GM23338 (cell line): ENCODE measurements around the gene LPAR1. TPM values are rescaled to one million over a fixed set of nuclear protein-coding genes. Genes with fewer than 3 reads are reported as not detected.

ENCODE experiments used
- ATAC-seq: fragments of 200-7000 bp; cut with Tn5 transposase; 3 replicates; pipeline ENCODE4 v1.9.1; 2020
- DNase-seq: peaks from one replicate; pipeline ENCODE4 v3.0.0-alpha.2; 2015; ENCODE audit warnings: low spot score
- H2AFZ ChIP-seq: fragments of 200-600 bp; sonication (generic); 2 replicates; pipeline ENCODE4 v1.8.0; 2016; ENCODE audit warnings: antibody characterized with exemption, mild to moderate bottlenecking, moderate library complexity
- H3F3A ChIP-seq: fragments of 200-600 bp; sonication (generic); replicated peaks from 2 replicates; pipeline ENCODE4 v1.8.0; 2017; ENCODE audit warnings: antibody characterized with exemption, mixed run types, low read depth
- H3K27ac ChIP-seq: fragments of 200-600 bp; sonication (generic); 2 replicates; pipeline ENCODE4 v1.6.1; 2016; ENCODE audit warnings: low read depth
- H3K27me3 ChIP-seq: fragments of 200-600 bp; sonication (generic); 2 replicates; pipeline ENCODE4 v1.8.0; 2016; ENCODE audit warnings: mild to moderate bottlenecking, mixed run types, moderate library complexity; ENCODE audit not compliant: insufficient read depth
- H3K36me3 ChIP-seq: fragments of 200-600 bp; sonication (generic); 2 replicates; pipeline ENCODE4 v1.8.0; 2016; ENCODE audit warnings: mild to moderate bottlenecking; ENCODE audit not compliant: insufficient read depth
- H3K4me1 ChIP-seq: fragments of 200-600 bp; sonication (generic); 2 replicates; pipeline ENCODE4 v1.8.0; 2016; ENCODE audit warnings: mild to moderate bottlenecking, moderate library complexity; ENCODE audit not compliant: insufficient read depth
- H3K4me2 ChIP-seq: fragments of 200-600 bp; sonication (generic); 2 replicates; pipeline ENCODE4 v1.7.1; 2017; ENCODE audit warnings: mixed run types
- H3K4me3 ChIP-seq: fragments of 200-600 bp; sonication (generic); 2 replicates; pipeline ENCODE4 v1.6.1; 2016; ENCODE audit warnings: mixed run types
- H3K79me2 ChIP-seq: fragments of 200-600 bp; sonication (generic); replicated peaks from 2 replicates; pipeline ENCODE4 v1.8.0; 2017; ENCODE audit warnings: mild to moderate bottlenecking; ENCODE audit not compliant: insufficient read depth
- H3K9me2 ChIP-seq: fragments of 200-600 bp; sonication (generic); 2 replicates; pipeline ENCODE4 v1.8.0; 2017; ENCODE audit not compliant: insufficient read depth
- H4K20me1 ChIP-seq: fragments of 200-600 bp; sonication (generic); replicated peaks from 2 replicates; pipeline ENCODE4 v1.8.0; 2017; ENCODE audit warnings: mild to moderate bottlenecking; ENCODE audit not compliant: insufficient read depth
- H3K27ac Mint-ChIP-seq: 2 replicates; pipeline ENCODE4 v1.8.0; 2020; ENCODE audit warnings: inconsistent platforms, mild to moderate bottlenecking, moderate library complexity, mixed read lengths
- H3K27me3 Mint-ChIP-seq: 3 replicates; pipeline ENCODE4 v1.8.0; 2022; ENCODE audit warnings: low read depth, mild to moderate bottlenecking, moderate library complexity, mixed read lengths, inconsistent platforms; ENCODE audit not compliant: insufficient read depth, poor library complexity
- H3K36me3 Mint-ChIP-seq: 3 replicates; pipeline ENCODE4 v1.8.0; 2021; ENCODE audit warnings: low read depth, mild to moderate bottlenecking, inconsistent platforms, moderate library complexity, mixed read lengths
- H3K4me1 Mint-ChIP-seq: 3 replicates; pipeline ENCODE4 v1.8.0; 2020; ENCODE audit warnings: mild to moderate bottlenecking, inconsistent platforms, mixed read lengths
- H3K4me3 Mint-ChIP-seq: 3 replicates; pipeline ENCODE4 v1.8.0; 2021; ENCODE audit warnings: moderate library complexity, mild to moderate bottlenecking, inconsistent platforms, mixed read lengths
- H3K9me3 Mint-ChIP-seq: 3 replicates; pipeline ENCODE4 v1.8.0; 2020; ENCODE audit warnings: moderate library complexity, mild to moderate bottlenecking, inconsistent platforms, mixed read lengths
- CREB1 ChIP-seq: fragments of 250-450 bp; sonication (Bioruptor Pico); IDR thresholded peaks from 2 replicates; pipeline ENCODE4 v1.5.0; 2020; ENCODE audit warnings: low read depth, mild to moderate bottlenecking, moderate library complexity
- ETS1 ChIP-seq: IDR thresholded peaks from 2 replicates; pipeline ENCODE4 v1.6.1; 2016; ENCODE audit warnings: antibody characterized with exemption
- EZH2 ChIP-seq: fragments of 200-600 bp; sonication (generic); IDR thresholded peaks from one replicate; pipeline ENCODE4 v1.8.0; 2017; ENCODE audit warnings: antibody characterized with exemption, mild to moderate bottlenecking, low read depth; ENCODE audit not compliant: unreplicated experiment
- JUNB ChIP-seq: IDR thresholded peaks from one replicate; pipeline ENCODE4 v1.6.1; 2016; ENCODE audit warnings: antibody characterized with exemption; ENCODE audit not compliant: unreplicated experiment
- NANOG ChIP-seq: IDR thresholded peaks from 2 replicates; pipeline ENCODE4 v1.6.1; 2016; ENCODE audit warnings: antibody characterized with exemption, borderline replicate concordance
- POLR2AphosphoS5 ChIP-seq: IDR thresholded peaks from 2 replicates; pipeline ENCODE4 v1.6.1; 2016; ENCODE audit warnings: antibody characterized with exemption, low read depth
- REST ChIP-seq: IDR thresholded peaks from one replicate; pipeline ENCODE4 v1.6.1; 2018; ENCODE audit warnings: antibody characterized with exemption; ENCODE audit not compliant: unreplicated experiment
- STAT1 ChIP-seq: IDR thresholded peaks from one replicate; pipeline ENCODE4 v1.6.1; 2016; ENCODE audit warnings: antibody characterized with exemption; ENCODE audit not compliant: unreplicated experiment
- ZNF114 ChIP-seq: fragments of 250-450 bp; sonication (Bioruptor Pico); IDR thresholded peaks from 2 replicates; pipeline ENCODE4 v1.5.0; 2020; ENCODE audit warnings: mild to moderate bottlenecking, moderate library complexity
- ZNF331 ChIP-seq: fragments of 250-450 bp; sonication (Bioruptor Pico); IDR thresholded peaks from 2 replicates; pipeline ENCODE4 v1.5.0; 2020; ENCODE audit warnings: low read depth, mild to moderate bottlenecking, moderate library complexity
- ZNF462 ChIP-seq: fragments of 250-450 bp; sonication (Bioruptor Pico); IDR thresholded peaks from 2 replicates; pipeline ENCODE4 v1.5.0; 2020; ENCODE audit warnings: mild to moderate bottlenecking, moderate library complexity
- polyA plus RNA-seq: library from polyadenylated mRNA; unstranded; fragments of >200 nt; fragmentation: Nextera tagmentation; extraction: Ambion mirVana; gene quantifications from 2 replicates; pipeline ENCODE4 v1.2.1, GENCODE V29; 2016
- total RNA-seq: library from RNA; depleted of rRNA; stranded (reverse); fragments of >200 nt; shearing (Covaris generic); gene quantifications from 2 replicates; pipeline ENCODE4 v1.2.3, GENCODE V29; 2014

The LPAR1 gene
- total and polyA plus RNA-seq, 2 experiments from 2014 or later = 1.0 to 3.8 TPM

GRCh38 chr9:110869931-110870330 lies 168.3 kb downstream of the LPAR1 start (continued):
- no peak for TF ChIP-seq ZNF462 (CRISPR knock-in tag)

- H3K27ac ChIP-seq = no peak overlapping the region
- no peak for ATAC-seq
- H3K9me3 Mint-ChIP-seq = peaks cover 38% of the 10 kb centered on the region
- TF ChIP-seq NANOG = no peak
- TF ChIP-seq CREB1 (CRISPR knock-in tag) = no peak
- TF ChIP-seq REST = no peak
- TF ChIP-seq STAT1 = no peak
- TF ChIP-seq ETS1 = no peak
- no peak for TF ChIP-seq ZNF114
- TF ChIP-seq JUNB = no peak
- TF ChIP-seq ZNF331 (CRISPR knock-in tag) = no peak
- no peak for TF ChIP-seq POLR2AphosphoS5
- TF ChIP-seq EZH2 = no peak
These were observed 174.3 kb downstream of the LPAR1 start for GRCh38 chr9:110864011-110864410.

More at GRCh38 chr9:110864011-110864410, 174.3 kb downstream of the LPAR1 start:
- Mint-ChIP-seq H3K27me3 (peaks cover 2% of the 10 kb centered on the region), H3K36me3 (peaks cover 30% of the 10 kb centered on the region), H3K4me1 (no peaks in the 10 kb centered on the region), H3K4me3 (no peak overlapping the region), H3K27ac (no peak overlapping the region)
- Histone ChIP-seq H2AFZ (no peak overlapping the region), H3K9me2 (0 out of 2 replicates have a peak, but pooled peaks cover 2% of the 10 kb centered on the region), H3K36me3 (peaks cover 3% of the 10 kb centered on the region; the same call in 1 of the 2 replicates), H3K4me1 (no peaks in the 10 kb centered on the region), H3K4me3 (no peak overlapping the region), H3F3A (no peaks in the 10 kb centered on the region), H3K27me3 (no peaks in the 10 kb centered on the region), H3K79me2 (no peaks in the 10 kb centered on the region), H3K4me2 (no peak overlapping the region), H4K20me1 (no peaks in the 10 kb centered on the region)
- DNase-seq = no peak
